ENCODE measurements around the gene SNAI3. TPM values are rescaled to one million over a fixed set of nuclear protein-coding genes. Genes with fewer than 3 reads are reported as not detected.
A peak's percentile ranks its signal among the peaks of the same experiment; 100 is the strongest.

Gene SNAI3
- total RNA-seq, 1 donor from 2014 or later = 3.1 TPM

DNA sequence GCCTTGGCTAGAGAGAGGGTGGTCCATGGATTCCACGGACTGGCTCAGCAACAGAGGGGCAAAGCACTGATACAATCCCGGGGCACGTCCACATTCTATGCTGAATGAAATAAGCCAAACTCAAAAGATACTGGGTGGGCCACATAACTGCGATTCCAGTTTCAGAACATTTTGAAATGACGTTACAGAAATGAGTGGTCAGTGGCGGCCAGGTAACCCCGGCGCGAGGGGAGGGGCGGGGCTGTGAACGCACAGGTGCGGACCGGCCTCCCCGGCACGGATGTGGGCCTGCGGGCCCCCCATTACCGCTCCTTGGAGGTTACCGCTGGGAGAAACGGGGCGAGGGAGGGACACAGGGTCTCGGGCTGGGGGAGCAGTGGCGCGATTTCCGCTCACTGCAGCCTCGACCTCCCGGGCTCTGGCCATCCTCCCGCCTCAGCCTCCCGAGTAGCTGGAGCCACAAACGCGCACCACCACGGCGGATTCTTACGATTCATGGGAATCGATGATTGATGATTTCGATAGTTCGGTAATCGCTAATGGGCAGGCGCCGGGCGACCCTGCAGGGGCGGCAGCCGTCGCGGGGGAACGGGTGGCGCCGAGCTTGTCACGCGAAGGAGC lies 24.0 kb downstream of the SNAI3 start:
- TF ChIP-seq, protein P1, sequence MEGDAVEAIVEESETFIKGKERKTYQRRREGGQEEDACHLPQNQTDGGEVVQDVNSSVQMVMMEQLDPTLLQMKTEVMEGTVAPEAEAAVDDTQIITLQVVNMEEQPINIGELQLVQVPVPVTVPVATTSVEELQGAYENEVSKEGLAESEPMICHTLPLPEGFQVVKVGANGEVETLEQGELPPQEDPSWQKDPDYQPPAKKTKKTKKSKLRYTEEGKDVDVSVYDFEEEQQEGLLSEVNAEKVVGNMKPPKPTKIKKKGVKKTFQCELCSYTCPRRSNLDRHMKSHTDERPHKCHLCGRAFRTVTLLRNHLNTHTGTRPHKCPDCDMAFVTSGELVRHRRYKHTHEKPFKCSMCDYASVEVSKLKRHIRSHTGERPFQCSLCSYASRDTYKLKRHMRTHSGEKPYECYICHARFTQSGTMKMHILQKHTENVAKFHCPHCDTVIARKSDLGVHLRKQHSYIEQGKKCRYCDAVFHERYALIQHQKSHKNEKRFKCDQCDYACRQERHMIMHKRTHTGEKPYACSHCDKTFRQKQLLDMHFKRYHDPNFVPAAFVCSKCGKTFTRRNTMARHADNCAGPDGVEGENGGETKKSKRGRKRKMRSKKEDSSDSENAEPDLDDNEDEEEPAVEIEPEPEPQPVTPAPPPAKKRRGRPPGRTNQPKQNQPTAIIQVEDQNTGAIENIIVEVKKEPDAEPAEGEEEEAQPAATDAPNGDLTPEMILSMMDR (IDR thresholded peaks at IDR 0.05; ENCODE audit: borderline replicate concordance) = no peak
- H3K9me3 ChIP-seq (replicated peaks) = no peaks in the 10 kb centered on the region
- no peaks in the 10 kb centered on the region for H3K27me3 ChIP-seq (ENCODE audit: low read depth)
- H3K36me3 ChIP-seq = peaks cover 7% of the 10 kb centered on the region
- intact Hi-C loops (cut with micrococcal nuclease) = no loop called here
- peak overlapping the region; percentile 98 for H3K4me3 ChIP-seq
- no peak for DNase-seq
- H3K27ac ChIP-seq (replicated peaks) = peak overlapping the region; percentile 90
- peaks cover 43% of the 10 kb centered on the region for H3K4me1 ChIP-seq

DNA sequence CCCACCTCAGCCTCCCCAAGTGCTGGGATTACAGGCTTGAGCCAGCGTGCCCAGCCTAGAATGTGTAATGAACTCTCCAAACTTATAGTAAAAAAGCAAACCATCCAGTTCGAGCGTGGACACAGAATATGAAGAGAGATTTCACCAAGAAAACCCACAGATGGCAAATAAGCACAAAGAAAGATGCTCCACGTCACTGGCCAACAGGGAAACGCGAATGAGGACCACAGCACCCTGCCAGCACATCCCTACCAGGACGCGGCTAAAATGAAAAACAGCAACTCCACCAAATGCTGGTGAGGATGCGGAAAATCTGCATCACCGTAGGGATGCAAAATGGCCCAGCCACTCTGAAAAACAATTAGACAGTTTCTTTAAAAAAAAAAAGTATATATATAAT lies 24.8 kb downstream of the SNAI3 start:
- Histone ChIP-seq H3K27ac (replicated peaks) (no peak overlapping the region), H3K4me1 (peaks cover 43% of the 10 kb centered on the region), H3K9me3 (replicated peaks) (no peaks in the 10 kb centered on the region), H3K4me3 (no peak overlapping the region), H3K36me3 (peaks cover 7% of the 10 kb centered on the region), H3K27me3 (ENCODE audit: low read depth) (no peaks in the 10 kb centered on the region)
- TF ChIP-seq, protein P1 (IDR thresholded peaks at IDR 0.05; ENCODE audit: borderline replicate concordance) = no peak
- DNase-seq = no peak
- intact Hi-C loops (cut with micrococcal nuclease) = no loop called here

DNA sequence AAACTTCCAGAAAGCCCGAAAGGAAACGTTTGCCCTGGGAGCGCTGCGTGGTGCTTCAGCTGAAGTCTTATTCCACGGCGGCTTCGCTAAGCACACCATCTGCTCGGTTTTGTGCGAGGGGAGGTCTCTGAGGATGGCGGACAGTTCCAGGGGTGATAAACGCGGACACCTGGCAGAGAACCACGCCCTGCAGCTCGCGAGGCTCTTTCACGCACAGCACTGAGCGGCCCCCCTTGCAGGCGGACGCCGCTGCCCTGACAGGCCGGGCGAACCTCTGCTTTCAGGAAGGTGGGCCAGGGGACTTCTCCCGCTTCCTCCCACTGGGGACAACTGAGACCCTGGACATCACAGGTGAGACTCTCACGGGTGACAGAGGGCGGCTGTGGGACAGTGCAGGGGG lies 27.1 kb downstream of the SNAI3 start:
- Histone ChIP-seq H3K9me3 (replicated peaks) (no peaks in the 10 kb centered on the region), H3K27ac (replicated peaks) (no peak overlapping the region), H3K27me3 (ENCODE audit: low read depth) (no peaks in the 10 kb centered on the region), H3K36me3 (peaks cover 30% of the 10 kb centered on the region), H3K4me3 (no peak overlapping the region), H3K4me1 (peaks cover 26% of the 10 kb centered on the region)
- TF ChIP-seq, protein P1 (IDR thresholded peaks at IDR 0.05; ENCODE audit: borderline replicate concordance) = no peak
- intact Hi-C loops (cut with micrococcal nuclease) = no loop called here
- no peak for DNase-seq

DNA sequence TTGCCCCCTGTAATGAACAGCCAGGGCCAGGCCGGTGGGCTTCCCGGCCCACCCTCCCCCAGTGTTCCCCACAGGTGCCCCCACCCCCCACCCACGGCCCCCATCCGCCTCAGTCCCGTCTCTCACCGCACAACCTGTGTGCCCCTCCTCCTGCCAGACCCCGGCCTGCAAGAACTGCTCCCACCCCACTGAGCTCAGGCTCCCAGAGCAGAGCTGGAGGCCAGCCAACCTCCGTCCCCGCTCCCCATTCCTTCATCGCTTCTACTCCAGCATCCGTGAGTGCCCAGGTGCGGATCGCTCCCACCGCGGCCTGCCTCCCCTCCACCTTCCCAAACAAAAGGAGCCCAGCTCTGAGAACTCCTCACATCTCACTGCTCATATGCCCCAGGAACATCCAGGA lies 27.6 kb downstream of the SNAI3 start:
- H3K36me3 ChIP-seq = peaks cover 34% of the 10 kb centered on the region
- intact Hi-C loops (cut with micrococcal nuclease) = no loop called here
- no peak for DNase-seq

DNA sequence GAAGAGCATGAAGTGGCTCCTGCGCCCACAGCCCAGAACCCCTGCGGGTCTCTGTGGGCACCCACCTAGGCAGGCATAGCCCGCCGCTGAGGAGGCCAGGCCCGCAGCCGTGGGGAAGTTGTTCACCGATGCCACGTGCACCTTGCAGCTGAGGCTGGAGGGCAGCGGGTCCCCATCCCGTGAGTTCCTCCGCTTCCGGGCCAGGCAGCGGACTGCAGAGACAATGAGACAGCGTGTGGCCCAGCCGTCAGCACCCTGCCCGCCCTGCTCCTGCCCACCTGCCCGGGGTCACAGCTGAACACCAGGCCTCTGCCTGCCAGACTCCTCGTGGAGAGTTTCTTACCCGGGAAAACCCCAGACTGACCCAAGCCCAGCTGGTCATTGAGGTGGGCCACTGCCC lies 28.9 kb downstream of the SNAI3 start:
- H3K27ac ChIP-seq (replicated peaks) = no peak overlapping the region
- DNase-seq = no peak
- H3K4me1 ChIP-seq = peaks cover 11% of the 10 kb centered on the region
- intact Hi-C loops (cut with micrococcal nuclease) = no loop called here
- H3K9me3 ChIP-seq (replicated peaks) = no peaks in the 10 kb centered on the region
- H3K36me3 ChIP-seq = peaks cover 36% of the 10 kb centered on the region
- H3K27me3 ChIP-seq (ENCODE audit: low read depth) = no peaks in the 10 kb centered on the region
- H3K4me3 ChIP-seq = no peak overlapping the region
- TF ChIP-seq, protein P1 (IDR thresholded peaks at IDR 0.05; ENCODE audit: borderline replicate concordance) = no peak

More for the DNA sequence above, 27.6 kb downstream of the SNAI3 start:
- TF ChIP-seq, protein P1 (IDR thresholded peaks at IDR 0.05; ENCODE audit: borderline replicate concordance) = no peak
- Histone ChIP-seq H3K4me1 (peaks cover 22% of the 10 kb centered on the region), H3K4me3 (no peak overlapping the region), H3K9me3 (replicated peaks) (no peaks in the 10 kb centered on the region), H3K27ac (replicated peaks) (no peak overlapping the region), H3K27me3 (ENCODE audit: low read depth) (no peaks in the 10 kb centered on the region)

All from left ventricle myocardium inferior (tissue), 1 donor.